ENCODE results near the gene GARIN5B. TPM values are rescaled to one million over a fixed set of nuclear protein-coding genes. Genes with fewer than 3 reads are reported as not detected.
A peak's percentile ranks its signal among the peaks of the same experiment; 100 is the strongest.
"Not testable (repeated sequence)": the region's sequence is repeated elsewhere in the genome, so short reads cannot be mapped to it uniquely, and the experiment has no call there.

GARIN5B gene
- total and polyA plus RNA-seq, 7 donors = not detected

GRCh38 chr19:55339889-55340783 is 22.9 kb downstream of the GARIN5B start:
- H3K9me3 ChIP-seq = no peaks in the 10 kb centered on the region
- TF ChIP-seq, protein P1, sequence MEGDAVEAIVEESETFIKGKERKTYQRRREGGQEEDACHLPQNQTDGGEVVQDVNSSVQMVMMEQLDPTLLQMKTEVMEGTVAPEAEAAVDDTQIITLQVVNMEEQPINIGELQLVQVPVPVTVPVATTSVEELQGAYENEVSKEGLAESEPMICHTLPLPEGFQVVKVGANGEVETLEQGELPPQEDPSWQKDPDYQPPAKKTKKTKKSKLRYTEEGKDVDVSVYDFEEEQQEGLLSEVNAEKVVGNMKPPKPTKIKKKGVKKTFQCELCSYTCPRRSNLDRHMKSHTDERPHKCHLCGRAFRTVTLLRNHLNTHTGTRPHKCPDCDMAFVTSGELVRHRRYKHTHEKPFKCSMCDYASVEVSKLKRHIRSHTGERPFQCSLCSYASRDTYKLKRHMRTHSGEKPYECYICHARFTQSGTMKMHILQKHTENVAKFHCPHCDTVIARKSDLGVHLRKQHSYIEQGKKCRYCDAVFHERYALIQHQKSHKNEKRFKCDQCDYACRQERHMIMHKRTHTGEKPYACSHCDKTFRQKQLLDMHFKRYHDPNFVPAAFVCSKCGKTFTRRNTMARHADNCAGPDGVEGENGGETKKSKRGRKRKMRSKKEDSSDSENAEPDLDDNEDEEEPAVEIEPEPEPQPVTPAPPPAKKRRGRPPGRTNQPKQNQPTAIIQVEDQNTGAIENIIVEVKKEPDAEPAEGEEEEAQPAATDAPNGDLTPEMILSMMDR (IDR thresholded peaks at IDR 0.05) = no peak
- TF ChIP-seq EP300 (IDR thresholded peaks at IDR 0.05) (no peak), POLR2A (IDR thresholded peaks at IDR 0.05) (peak; percentile 86 to 96), POLR2AphosphoS5 (IDR thresholded peaks at IDR 0.05) (peak in 3 of 4 donors; percentile 99)
- H3K4me1 ChIP-seq = peaks cover 0 to 29% (median 23%) of the 10 kb centered on the region in 4 donors
- H3K36me3 ChIP-seq = peaks cover 0 to 25% (median 14%) of the 10 kb centered on the region in 4 donors
- intact Hi-C loops (cut with DNase I) = loop anchor here (1.0 to 5.0 kb wide), 4 partner anchors 38 to 315 kb away; partner anchors contain the start of gene U2AF2
- H3K27me3 ChIP-seq = peaks cover 0 to 4% (median 0%) of the 10 kb centered on the region in 3 donors
- 2 to 3% methylated on average over 44 of the region's 44 CpGs for WGBS, 2 donors
- DNase-seq = no peak
- H3K27ac ChIP-seq = peak overlapping the region; percentile 88 to 97 (median 94)
- H3K4me3 ChIP-seq = peak overlapping the region; percentile 55 to 96 (median 78)

DNA sequence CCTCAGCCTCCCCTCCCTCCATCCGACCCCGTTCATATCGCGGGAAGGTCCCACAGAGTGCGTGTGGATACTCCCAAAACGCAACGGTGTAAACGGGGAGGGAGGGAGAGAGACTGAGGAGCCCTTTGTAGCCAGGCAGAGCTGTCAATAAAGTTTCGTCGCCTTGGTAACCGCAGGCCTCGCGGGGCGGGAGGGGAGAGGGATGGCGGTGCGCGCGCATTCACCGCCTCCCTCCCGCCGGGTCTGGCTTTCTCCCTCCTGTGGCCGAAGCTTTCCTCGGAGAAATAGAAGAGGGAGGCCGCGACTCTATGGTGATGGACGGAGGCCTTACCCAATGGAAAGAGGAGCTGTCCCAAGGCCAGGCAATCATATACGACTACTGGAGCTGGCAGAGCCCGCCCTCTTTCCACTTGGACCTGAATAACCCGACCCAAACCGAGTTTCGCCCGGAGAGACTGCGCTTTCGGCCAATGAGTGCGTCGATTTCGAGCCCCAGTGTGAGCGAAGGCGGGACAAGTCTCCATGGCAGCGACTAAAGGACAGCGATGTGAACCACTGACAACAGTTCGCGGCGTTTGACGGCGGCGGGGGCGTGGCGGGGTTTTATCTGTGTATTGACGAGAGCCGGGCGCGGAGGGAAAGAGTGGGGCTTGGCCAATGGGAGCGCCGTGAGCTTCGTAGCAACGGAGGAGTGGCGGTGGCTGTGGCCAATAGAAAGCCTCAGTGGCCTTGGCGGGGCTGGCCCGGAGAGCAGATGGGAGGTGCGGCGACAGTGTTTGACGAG is 23.8 kb downstream of the GARIN5B start, which contains the start of gene KMT5C:
Gene KMT5C (plus strand): TSS at position 772 of the 784 bp plus-strand sequence. CDS start 2,061 bp downstream, outside the sequence.
- Histone ChIP-seq H3K27me3 (peaks cover 0 to 8% (median 0%) of the 10 kb centered on the region in 3 donors), H3K4me3 (peak within 1 kb of the TSS; percentile 55 to 96 (median 78)), H3K9me3 (no peaks in the 10 kb centered on the region), H3K4me1 (peaks cover 0 to 29% (median 23%) of the 10 kb centered on the region in 4 donors), H3K27ac (peak within 1 kb of the TSS; percentile 92 to 97 (median 94)), H3K36me3 (peaks cover 0 to 25% (median 14%) of the 10 kb centered on the region in 4 donors)
- WGBS, 2 donors = 0% methylated on average over 63 of the region's 63 CpGs
- intact Hi-C loops (cut with DNase I) = loop anchor here (1.0 kb wide), 1 partner anchor 44 kb away; no protein-coding TSS in a partner anchor
- peak; percentile 100 for DNase-seq
- TF ChIP-seq, protein P1 (IDR thresholded peaks at IDR 0.05) = peak in 3 of 4 experiments; percentile 39 to 63 (median 40)
- TF ChIP-seq POLR2AphosphoS5 (IDR thresholded peaks at IDR 0.05) (peak; percentile 23 to 99 (median 30)), POLR2A (IDR thresholded peaks at IDR 0.05) (peak; percentile 11 to 12), EP300 (IDR thresholded peaks at IDR 0.05) (no peak)

DNA sequence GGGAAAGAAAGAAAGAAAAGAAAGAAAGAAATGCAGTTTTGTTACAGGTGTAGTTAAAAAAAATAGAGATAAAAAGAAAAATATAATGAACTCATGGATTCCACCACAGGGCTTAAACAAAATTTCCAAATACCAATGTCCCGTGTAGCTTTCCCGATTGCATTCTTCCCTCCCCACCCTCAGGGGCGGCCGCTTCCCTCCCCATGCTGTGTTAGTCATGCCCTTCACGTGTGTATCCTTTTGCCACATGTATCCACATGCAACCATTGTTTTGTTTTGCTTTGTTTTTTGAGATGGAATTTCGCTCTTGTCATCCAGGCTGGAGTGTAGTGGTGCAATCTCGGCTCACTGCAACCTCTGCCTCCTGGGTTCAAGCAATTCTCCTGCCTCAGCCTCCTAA is 27.0 kb downstream of the GARIN5B start:
- intact Hi-C loops (cut with DNase I) = no loop called here
- 83 to 90% methylated on average over 7 of the region's 7 CpGs for WGBS, 2 donors

GRCh38 chr19:55333870-55334269 is 29.2 kb downstream of the GARIN5B start:
- TF ChIP-seq POLR2A (IDR thresholded peaks at IDR 0.05) = no peak
- TF ChIP-seq EP300 (IDR thresholded peaks at IDR 0.05) = no peak
- TF ChIP-seq, protein P1 (IDR thresholded peaks at IDR 0.05) = no peak
- no peak for TF ChIP-seq POLR2AphosphoS5 (IDR thresholded peaks at IDR 0.05)
- peaks cover 0 to 15% (median 0%) of the 10 kb centered on the region in 3 donors for H3K27me3 ChIP-seq
- no peak overlapping the region for H3K27ac ChIP-seq
- H3K4me3 ChIP-seq = no peak overlapping the region
- no peaks in the 10 kb centered on the region for H3K9me3 ChIP-seq
- no peaks in the 10 kb centered on the region for H3K36me3 ChIP-seq
- no peak for DNase-seq
- peaks cover 0 to 7% (median 5%) of the 10 kb centered on the region in 4 donors for H3K4me1 ChIP-seq
- WGBS, 2 donors = 14 to 65% methylated on average over 11 of the region's 11 CpGs
- intact Hi-C loops (cut with DNase I) = no loop called here

More for the DNA sequence above, 27.0 kb downstream of the GARIN5B start:
- no peak overlapping the region for H3K4me3 ChIP-seq
- peaks cover 0 to 18% (median 15%) of the 10 kb centered on the region in 4 donors for H3K4me1 ChIP-seq
- TF ChIP-seq, protein P1 (IDR thresholded peaks at IDR 0.05) = no peak
- TF ChIP-seq POLR2A (IDR thresholded peaks at IDR 0.05) (no peak), POLR2AphosphoS5 (IDR thresholded peaks at IDR 0.05) (no peak), EP300 (IDR thresholded peaks at IDR 0.05) (no peak)
- no peaks in the 10 kb centered on the region for H3K36me3 ChIP-seq
- H3K27ac ChIP-seq = no peak overlapping the region
- no peak for DNase-seq
- H3K9me3 ChIP-seq = no peaks in the 10 kb centered on the region
- peaks cover 0 to 15% (median 0%) of the 10 kb centered on the region in 3 donors for H3K27me3 ChIP-seq

- H3K36me3 ChIP-seq; H3K4me3 ChIP-seq; DNase-seq; intact Hi-C loops (cut with DNase I); H3K27ac ChIP-seq; H3K4me1 ChIP-seq; H3K9me3 ChIP-seq; H3K27me3 ChIP-seq: not testable (repeated sequence)
- 90 to 92% methylated on average over 6 of the region's 6 CpGs for WGBS, 2 donors
These were observed 33.3 kb downstream of the GARIN5B start for GRCh38 chr19:55329791-55330190.

GRCh38 chr19:55328774-55329318 is 34.2 kb downstream of the GARIN5B start:
- H3K4me3 ChIP-seq; intact Hi-C loops (cut with DNase I); H3K4me1 ChIP-seq; H3K27me3 ChIP-seq; H3K36me3 ChIP-seq; H3K9me3 ChIP-seq; H3K27ac ChIP-seq; DNase-seq: not testable (repeated sequence)
- WGBS, 2 donors = 49 to 80% methylated on average over 4 of the region's 4 CpGs
